Panc1 (cell line): ENCODE data around the gene MYH16. TPM values are rescaled to one million over a fixed set of nuclear protein-coding genes. Genes with fewer than 3 reads are reported as not detected.
"Not testable (repeated sequence)": the region's sequence is repeated elsewhere in the genome, so short reads cannot be mapped to it uniquely, and the experiment has no call there.

ENCODE experiments used
- ATAC-seq: fragments of 200-7000 bp; cut with Tn5 transposase; 2 replicates; pipeline ENCODE4 v1.9.1; 2020; ENCODE audit warnings: mild to moderate bottlenecking, moderate library complexity
- Bru-seq: library from RNA; stranded (reverse); fragments of 400-500 nt; gene quantifications from one replicate; lab custom pipeline; 2021; lab: Mats Ljungman, UMichigan
- BruChase-seq, 2 experiments: library from RNA; stranded (reverse); fragments of 400-500 nt; gene quantifications; one replicate each; lab custom pipeline; 2021; lab: Mats Ljungman, UMichigan
- BruUV-seq: library from RNA; stranded (reverse); fragments of 400-500 nt; replicated peaks from 2 replicates; lab custom pipeline; 2021; lab: Mats Ljungman, UMichigan
- CTCF ChIA-PET: fragments of 300-600 bp; sonication (Branson Sonifier 250); formaldehyde crosslinking; loops from one replicate; lab custom pipeline; 2022; ENCODE audit warnings: antibody characterized with exemption; lab: Charles Lee
- POLR2A ChIA-PET: fragments of 300-600 bp; sonication (Branson Sonifier 250); formaldehyde crosslinking; loops from one replicate; lab custom pipeline; 2022; ENCODE audit warnings: antibody characterized with exemption; lab: Charles Lee
- DNase-seq: peaks from one replicate; pipeline ENCODE4 v3.0.0-alpha.2; 2010; ENCODE audit warnings: low read depth, low spot score
- H3K27ac ChIP-seq: 2 replicates; pipeline ENCODE4 v1.5.1; 2011; ENCODE audit warnings: mild to moderate bottlenecking, low read length, inconsistent platforms
- H3K27me3 ChIP-seq: fragments of 200-500 bp; sonication (Bioruptor generic); 2 replicates; pipeline ENCODE4 v1.6.0; 2014; ENCODE audit warnings: low read length, inconsistent platforms; ENCODE audit not compliant: control insufficient read depth, insufficient read depth
- H3K36me3 ChIP-seq: fragments of 200-500 bp; sonication (Bioruptor generic); 2 replicates; pipeline ENCODE4 v1.5.1; 2014; ENCODE audit warnings: inconsistent platforms, mild to moderate bottlenecking, low read length, moderate library complexity; ENCODE audit not compliant: control insufficient read depth, insufficient read depth
- H3K4me1 ChIP-seq: 2 replicates; pipeline ENCODE4 v1.5.1; 2011; ENCODE audit warnings: inconsistent platforms, mild to moderate bottlenecking, low read length, moderate library complexity; ENCODE audit not compliant: control insufficient read depth, insufficient read depth
- H3K4me3 ChIP-seq, 2 experiments: 2 replicates each; pipeline ENCODE4 v1.5.1; 2011 to 2012; ENCODE audit warnings: low read depth in 2 of 2, low read length in 2 of 2, mild to moderate bottlenecking in 2 of 2, inconsistent platforms in 1 of 2, moderate library complexity in 1 of 2
- H3K9me3 ChIP-seq: fragments of 200-500 bp; sonication (Bioruptor generic); 2 replicates; pipeline ENCODE4 v1.5.1; 2014; ENCODE audit warnings: low read depth, mild to moderate bottlenecking, inconsistent platforms, low read length, moderate library complexity; ENCODE audit not compliant: control insufficient read depth, insufficient read depth
- POLR2AphosphoS5 ChIP-seq: IDR thresholded peaks from 2 replicates; pipeline ENCODE4 v1.6.1; 2012; ENCODE audit warnings: mild to moderate bottlenecking, low read depth, low read length, moderate library complexity
- SIN3A ChIP-seq: IDR thresholded peaks from 2 replicates; pipeline ENCODE4 v1.6.1; 2012; ENCODE audit warnings: low read depth, mild to moderate bottlenecking, low read length, moderate library complexity, borderline replicate concordance; ENCODE audit not compliant: insufficient read depth
- TCF7L2 ChIP-seq: IDR thresholded peaks from 2 replicates; pipeline ENCODE4 v1.6.1; 2011; ENCODE audit warnings: mild to moderate bottlenecking, low read depth, low read length, inconsistent platforms
- in situ Hi-C: cut with HindIII; loops from 2 replicates; pipeline ENCODE4 v1.10.0; 2016; ENCODE audit warnings: low sequenced_read_pairs, low pct_unique_long_range_greater_than_20kb
- intact Hi-C: fragments of 100-400 bp; cut with micrococcal nuclease; formaldehyde crosslinking; loops from one replicate; pipeline ENCODE4 v1.10.0; 2022; ENCODE audit not compliant: unreplicated experiment
- long read RNA-seq: library from polyadenylated mRNA; unstranded; transcript quantifications from one replicate; pipeline ENCODE4 v2.0.0, GENCODE V29; 2021; ENCODE audit not compliant: unreplicated experiment
- polyA plus RNA-seq: library from polyadenylated mRNA; unstranded; fragments of >200 nt; gene quantifications from one replicate; pipeline ENCODE4 v1.2.1, GENCODE V29; 2012; ENCODE audit warnings: missing spikeins; ENCODE audit not compliant: insufficient read length
- total RNA-seq: library from RNA; stranded (reverse); gene quantifications from one replicate; pipeline ENCODE4 v1.2.1, GENCODE V29; 2021; ENCODE audit not compliant: unreplicated experiment
- TF ChIP-seq, protein P1 (sequence below): fragments of 450-650 bp; IDR thresholded peaks from 2 replicates; pipeline ENCODE4 v1.5.1; 2017; ENCODE audit warnings: mild to moderate bottlenecking
- TF ChIP-seq, protein P2 (sequence below), 2 experiments: IDR thresholded peaks; 2 replicates each; pipeline ENCODE4 v1.6.1; 2011 to 2012; ENCODE audit warnings: low read depth in 2 of 2, control low read depth in 1 of 2, low read length in 1 of 2, mild to moderate bottlenecking in 1 of 2, moderate library complexity in 1 of 2; ENCODE audit not compliant: insufficient read depth in 1 of 2

MYH16 gene
- total RNA-seq (0.23 TPM), Bru-seq, nascent RNA (percentile 3 among the genes with signal in this experiment), BruChase-seq, experiment 1, labeled RNA remaining after a 2-hour chase (percentile 5 among the genes with signal in this experiment), BruChase-seq, experiment 2, labeled RNA remaining after a 6-hour chase (percentile 12 among the genes with signal in this experiment)
- polyA plus RNA-seq, result 0.48 TPM
- long read RNA-seq, partial matches to known transcripts, result 0 of 1 reads
- long read RNA-seq, other reads (novel, unspliced or antisense), result 1 of 1 reads

DNA sequence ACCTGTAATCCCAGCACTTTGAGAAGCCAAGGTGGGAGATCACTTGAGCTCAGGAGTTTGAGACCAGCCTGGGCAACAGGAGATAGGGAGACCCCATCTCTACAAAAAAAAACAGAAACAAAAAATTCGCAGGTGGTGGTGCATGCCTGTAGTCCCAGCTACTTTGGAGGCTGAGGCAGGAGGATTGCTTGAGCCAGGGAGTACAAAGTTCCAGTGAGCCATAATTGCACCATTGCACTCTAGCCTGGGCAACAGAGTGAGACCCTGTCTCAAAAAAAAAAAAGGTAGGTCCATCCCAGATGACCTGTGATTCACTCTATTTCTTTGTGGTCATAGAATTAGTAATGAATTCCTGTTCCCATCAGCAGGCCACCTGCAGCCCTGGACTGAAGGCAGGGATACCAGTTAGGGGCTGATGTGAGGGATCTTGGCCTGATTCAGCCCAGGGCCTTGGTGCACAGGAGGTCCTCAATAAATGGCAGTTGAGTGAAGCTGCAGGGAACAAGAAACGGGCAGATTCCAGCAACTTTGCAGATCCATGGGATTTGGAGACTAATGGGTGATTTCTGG is at the start of gene MYH16:
TSS of gene MYH16 (plus strand) at position 364 of the 570 bp plus-strand sequence.
- DNase-seq (no peak), ATAC-seq (no peak)
- intact Hi-C loops, result no loop called here
- peaks cover 16% of the 10 kb centered on the region for H3K4me1 ChIP-seq
- in situ Hi-C loops, result no loop called here
- no TSS peak for BruUV-seq
- no peaks in the 10 kb centered on the region for H3K27me3 ChIP-seq
- ChIA-PET CTCF (no interaction called here), POLR2A (no interaction called here)
- H3K9me3 ChIP-seq, result no peaks in the 10 kb centered on the region
- TF ChIP-seq SIN3A (no peak), POLR2AphosphoS5 (no peak), TCF7L2 (no peak)
- TF ChIP-seq, protein P1, sequence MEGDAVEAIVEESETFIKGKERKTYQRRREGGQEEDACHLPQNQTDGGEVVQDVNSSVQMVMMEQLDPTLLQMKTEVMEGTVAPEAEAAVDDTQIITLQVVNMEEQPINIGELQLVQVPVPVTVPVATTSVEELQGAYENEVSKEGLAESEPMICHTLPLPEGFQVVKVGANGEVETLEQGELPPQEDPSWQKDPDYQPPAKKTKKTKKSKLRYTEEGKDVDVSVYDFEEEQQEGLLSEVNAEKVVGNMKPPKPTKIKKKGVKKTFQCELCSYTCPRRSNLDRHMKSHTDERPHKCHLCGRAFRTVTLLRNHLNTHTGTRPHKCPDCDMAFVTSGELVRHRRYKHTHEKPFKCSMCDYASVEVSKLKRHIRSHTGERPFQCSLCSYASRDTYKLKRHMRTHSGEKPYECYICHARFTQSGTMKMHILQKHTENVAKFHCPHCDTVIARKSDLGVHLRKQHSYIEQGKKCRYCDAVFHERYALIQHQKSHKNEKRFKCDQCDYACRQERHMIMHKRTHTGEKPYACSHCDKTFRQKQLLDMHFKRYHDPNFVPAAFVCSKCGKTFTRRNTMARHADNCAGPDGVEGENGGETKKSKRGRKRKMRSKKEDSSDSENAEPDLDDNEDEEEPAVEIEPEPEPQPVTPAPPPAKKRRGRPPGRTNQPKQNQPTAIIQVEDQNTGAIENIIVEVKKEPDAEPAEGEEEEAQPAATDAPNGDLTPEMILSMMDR, result no peak
- TF ChIP-seq, protein P2, sequence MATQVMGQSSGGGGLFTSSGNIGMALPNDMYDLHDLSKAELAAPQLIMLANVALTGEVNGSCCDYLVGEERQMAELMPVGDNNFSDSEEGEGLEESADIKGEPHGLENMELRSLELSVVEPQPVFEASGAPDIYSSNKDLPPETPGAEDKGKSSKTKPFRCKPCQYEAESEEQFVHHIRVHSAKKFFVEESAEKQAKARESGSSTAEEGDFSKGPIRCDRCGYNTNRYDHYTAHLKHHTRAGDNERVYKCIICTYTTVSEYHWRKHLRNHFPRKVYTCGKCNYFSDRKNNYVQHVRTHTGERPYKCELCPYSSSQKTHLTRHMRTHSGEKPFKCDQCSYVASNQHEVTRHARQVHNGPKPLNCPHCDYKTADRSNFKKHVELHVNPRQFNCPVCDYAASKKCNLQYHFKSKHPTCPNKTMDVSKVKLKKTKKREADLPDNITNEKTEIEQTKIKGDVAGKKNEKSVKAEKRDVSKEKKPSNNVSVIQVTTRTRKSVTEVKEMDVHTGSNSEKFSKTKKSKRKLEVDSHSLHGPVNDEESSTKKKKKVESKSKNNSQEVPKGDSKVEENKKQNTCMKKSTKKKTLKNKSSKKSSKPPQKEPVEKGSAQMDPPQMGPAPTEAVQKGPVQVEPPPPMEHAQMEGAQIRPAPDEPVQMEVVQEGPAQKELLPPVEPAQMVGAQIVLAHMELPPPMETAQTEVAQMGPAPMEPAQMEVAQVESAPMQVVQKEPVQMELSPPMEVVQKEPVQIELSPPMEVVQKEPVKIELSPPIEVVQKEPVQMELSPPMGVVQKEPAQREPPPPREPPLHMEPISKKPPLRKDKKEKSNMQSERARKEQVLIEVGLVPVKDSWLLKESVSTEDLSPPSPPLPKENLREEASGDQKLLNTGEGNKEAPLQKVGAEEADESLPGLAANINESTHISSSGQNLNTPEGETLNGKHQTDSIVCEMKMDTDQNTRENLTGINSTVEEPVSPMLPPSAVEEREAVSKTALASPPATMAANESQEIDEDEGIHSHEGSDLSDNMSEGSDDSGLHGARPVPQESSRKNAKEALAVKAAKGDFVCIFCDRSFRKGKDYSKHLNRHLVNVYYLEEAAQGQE (IDR thresholded peaks at IDR 0.05; ENCODE audit: insufficient read depth in 1 of 2, low read depth in 2 of 2, low read length in 1 of 2), result no peak
- no peak within 1 kb of the TSS for H3K4me3 ChIP-seq
- H3K36me3 ChIP-seq, result no peaks in the 10 kb centered on the region
- 0 out of 2 replicates have a peak within 1 kb of the TSS, but pooled peaks have one; percentile 48 for H3K27ac ChIP-seq

DNA sequence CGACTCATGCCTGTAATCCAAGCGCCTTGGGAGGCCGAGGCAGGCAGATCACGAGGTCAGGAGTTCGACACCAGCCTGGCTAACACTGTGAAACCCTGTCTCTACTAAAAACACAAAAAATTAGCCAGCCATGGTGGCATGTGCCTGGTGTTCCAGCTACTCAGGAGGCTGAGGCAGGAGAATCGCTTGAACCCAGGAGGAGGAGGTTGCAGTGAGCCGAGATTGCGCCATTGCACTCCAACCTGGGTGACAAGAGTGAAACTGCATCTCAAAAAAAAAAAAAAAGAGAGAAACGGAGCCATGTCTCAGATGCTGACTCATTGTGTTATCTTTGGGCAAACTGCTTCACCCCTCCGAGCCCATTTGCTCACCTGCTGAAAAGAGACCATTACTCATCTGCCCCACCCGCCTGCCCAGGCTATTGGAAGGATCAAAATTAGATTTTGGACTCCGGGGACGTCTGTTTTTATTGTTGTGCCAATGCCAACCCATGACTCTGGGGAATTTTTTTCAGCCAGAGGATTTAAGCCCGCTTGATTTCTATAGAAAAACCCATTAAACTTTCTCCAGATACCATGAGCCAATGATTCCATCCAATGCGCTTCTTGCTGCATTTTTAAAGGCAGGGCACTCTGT is 48.3 kb upstream of the MYH16 start:
- DNase-seq (peak; percentile 60), ATAC-seq (peak; percentile 58; the same call in 1 of the 2 replicates)
- H3K4me1 ChIP-seq, in situ Hi-C loops, H3K36me3 ChIP-seq, H3K27me3 ChIP-seq, intact Hi-C loops, CTCF ChIA-PET, H3K9me3 ChIP-seq, H3K4me3 ChIP-seq, BruUV-seq: not testable (repeated sequence)
- POLR2A ChIA-PET, result interaction anchor here (0.9 kb wide), 1 partner anchor 62 kb away, joined by 3 read pairs; no protein-coding TSS in a partner anchor
- H3K27ac ChIP-seq, result peak overlapping the region; percentile 25
